WTC11 (cell line): ENCODE measurements around the gene SLC35A4.

Experiments
- USF1 ChIP-seq: sonication (generic); formaldehyde crosslinking; IDR thresholded peaks from 2 replicates; pipeline ENCODE4 v1.8.0; 2022; ENCODE audit warnings: mild to moderate bottlenecking, missing genetic modification reagents
- ZNF232 ChIP-seq: sonication (generic); formaldehyde crosslinking; IDR thresholded peaks from 2 replicates; pipeline ENCODE4 v1.8.0; 2022; ENCODE audit warnings: mild to moderate bottlenecking, missing genetic modification reagents
- TF ChIP-seq, protein P1 (sequence below): fragments of 200-600 bp; IDR thresholded peaks from 2 replicates; pipeline ENCODE4 v1.8.0; 2022; ENCODE audit warnings: antibody characterized with exemption

GRCh38 chr5:140568443-140569063, 3.9 kb downstream of the SLC35A4 start:
- TF ChIP-seq, protein P1, sequence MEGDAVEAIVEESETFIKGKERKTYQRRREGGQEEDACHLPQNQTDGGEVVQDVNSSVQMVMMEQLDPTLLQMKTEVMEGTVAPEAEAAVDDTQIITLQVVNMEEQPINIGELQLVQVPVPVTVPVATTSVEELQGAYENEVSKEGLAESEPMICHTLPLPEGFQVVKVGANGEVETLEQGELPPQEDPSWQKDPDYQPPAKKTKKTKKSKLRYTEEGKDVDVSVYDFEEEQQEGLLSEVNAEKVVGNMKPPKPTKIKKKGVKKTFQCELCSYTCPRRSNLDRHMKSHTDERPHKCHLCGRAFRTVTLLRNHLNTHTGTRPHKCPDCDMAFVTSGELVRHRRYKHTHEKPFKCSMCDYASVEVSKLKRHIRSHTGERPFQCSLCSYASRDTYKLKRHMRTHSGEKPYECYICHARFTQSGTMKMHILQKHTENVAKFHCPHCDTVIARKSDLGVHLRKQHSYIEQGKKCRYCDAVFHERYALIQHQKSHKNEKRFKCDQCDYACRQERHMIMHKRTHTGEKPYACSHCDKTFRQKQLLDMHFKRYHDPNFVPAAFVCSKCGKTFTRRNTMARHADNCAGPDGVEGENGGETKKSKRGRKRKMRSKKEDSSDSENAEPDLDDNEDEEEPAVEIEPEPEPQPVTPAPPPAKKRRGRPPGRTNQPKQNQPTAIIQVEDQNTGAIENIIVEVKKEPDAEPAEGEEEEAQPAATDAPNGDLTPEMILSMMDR: no peak
- TF ChIP-seq USF1 (CRISPR knock-in tag) (no peak), ZNF232 (CRISPR knock-in tag) (no peak)
